Osteoblast (primary cell): ENCODE results near the gene HYOU1. TPM values are rescaled to one million over a fixed set of nuclear protein-coding genes. Genes with fewer than 3 reads are reported as not detected.

Experiments used
- DNase-seq: peaks from one replicate; pipeline ENCODE4 v3.0.0; 2011; ENCODE audit warnings: low spot score, mixed read lengths; ENCODE audit not compliant: insufficient read length; ENCODE audit errors: missing footprints
- H2AFZ ChIP-seq: 2 replicates; pipeline ENCODE4 v1.6.0; 2011; ENCODE audit warnings: mild to moderate bottlenecking, low read length
- H3K27ac ChIP-seq: 2 replicates; pipeline ENCODE4 v1.5.1; 2011; ENCODE audit warnings: mild to moderate bottlenecking, low read depth, low read length, moderate library complexity
- H3K27me3 ChIP-seq: 2 replicates; pipeline ENCODE4 v1.6.0; 2012; ENCODE audit warnings: mild to moderate bottlenecking, control low read depth, inconsistent platforms, low read length, moderate library complexity; ENCODE audit not compliant: insufficient read depth
- H3K36me3 ChIP-seq: 2 replicates; pipeline ENCODE4 v1.5.1; 2011; ENCODE audit warnings: mild to moderate bottlenecking, low read length, control low read depth, moderate library complexity; ENCODE audit not compliant: insufficient read depth
- H3K4me1 ChIP-seq: 2 replicates; pipeline ENCODE4 v1.5.1; 2011; ENCODE audit warnings: mild to moderate bottlenecking, low read length, control low read depth, moderate library complexity; ENCODE audit not compliant: insufficient read depth
- H3K4me2 ChIP-seq: 2 replicates; pipeline ENCODE4 v1.6.0; 2011; ENCODE audit warnings: mild to moderate bottlenecking, low read length; ENCODE audit not compliant: insufficient read depth
- H3K4me3 ChIP-seq: fragments of 200-600 bp; sonication (generic); 3 replicates; pipeline ENCODE4 v1.5.1; 2012; ENCODE audit warnings: mild to moderate bottlenecking, low read length, inconsistent platforms; ENCODE audit not compliant: insufficient read depth
- H3K79me2 ChIP-seq: 2 replicates; pipeline ENCODE4 v1.6.0; 2012; ENCODE audit warnings: mild to moderate bottlenecking, low read length, control low read depth, inconsistent platforms; ENCODE audit not compliant: insufficient read depth
- H3K9me3 ChIP-seq: 2 replicates; pipeline ENCODE4 v1.5.1; 2011; ENCODE audit warnings: low read depth, low read length, control low read depth
- H4K20me1 ChIP-seq: 2 replicates; pipeline ENCODE4 v1.6.0; 2012; ENCODE audit warnings: mild to moderate bottlenecking, low read length, control low read depth; ENCODE audit not compliant: insufficient read depth
- CTCF ChIP-seq: IDR thresholded peaks from 2 replicates; pipeline ENCODE4 v1.5.1; 2011; ENCODE audit warnings: mild to moderate bottlenecking, low read depth, low read length, moderate library complexity; ENCODE audit errors: extremely low read depth
- total RNA-seq: library from RNA; depleted of rRNA; stranded (reverse); fragments of >200 nt; gene quantifications from 2 replicates; pipeline ENCODE4 v1.2.3, GENCODE V29; 2012

Gene HYOU1
- total RNA-seq, 1 donor = 117 TPM

DNA sequence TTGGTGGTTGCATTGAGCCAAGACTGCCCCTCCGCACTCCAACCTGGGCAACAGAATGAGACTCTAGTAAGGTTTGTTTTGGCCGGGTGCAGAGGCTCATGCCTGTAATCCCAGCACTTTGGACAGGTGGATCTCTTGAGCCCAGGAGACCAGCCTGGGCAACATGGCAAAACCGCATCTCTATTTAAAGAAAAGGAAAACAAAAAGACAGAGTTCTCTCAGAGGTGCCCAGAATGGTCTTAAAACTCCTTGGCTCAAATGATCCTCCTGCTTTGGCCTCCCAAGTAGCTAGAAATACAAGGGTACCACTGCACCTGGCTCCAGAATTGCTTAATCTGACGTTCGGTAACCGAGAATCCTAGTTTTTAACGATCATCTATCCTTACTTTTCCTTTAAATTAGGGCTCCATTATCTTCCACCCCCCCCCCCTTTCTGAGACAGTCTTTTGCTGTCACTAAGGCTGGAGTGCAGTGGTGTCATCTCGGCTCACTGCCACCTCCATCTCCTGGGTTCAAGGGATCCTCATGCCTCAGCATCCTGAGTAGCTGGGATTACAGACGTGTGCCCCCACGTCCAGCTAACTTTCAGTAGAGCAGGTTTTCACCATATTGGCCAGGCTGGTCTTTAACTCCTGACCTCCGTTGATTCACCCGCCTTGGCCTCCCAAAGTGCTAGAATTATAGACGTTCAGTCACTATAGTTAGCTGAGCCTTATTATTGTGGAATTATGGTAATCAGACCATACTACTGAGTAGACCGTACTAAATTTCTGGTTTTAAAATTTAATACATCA, 40.6 kb downstream of the HYOU1 start:
- peaks cover 47% of the 10 kb centered on the region for H3K36me3 ChIP-seq
- H3K27ac ChIP-seq = peak overlapping the region; percentile 43
- TF ChIP-seq CTCF = no peak
- peaks cover 13% of the 10 kb centered on the region for H4K20me1 ChIP-seq
- no peaks in the 10 kb centered on the region for H3K27me3 ChIP-seq
- no peak for DNase-seq
- no peaks in the 10 kb centered on the region for H3K9me3 ChIP-seq
- H3K4me3 ChIP-seq = peak overlapping the region; percentile 34
- H3K4me1 ChIP-seq = peaks cover 21% of the 10 kb centered on the region
- H3K4me2 ChIP-seq = peak overlapping the region; percentile 89
- H3K79me2 ChIP-seq = peaks cover 56% of the 10 kb centered on the region
- no peak overlapping the region for H2AFZ ChIP-seq

GRCh38 chr11:119015054-119015611, 41.9 kb downstream of the HYOU1 start:
- H3K27ac ChIP-seq = no peak overlapping the region

DNA sequence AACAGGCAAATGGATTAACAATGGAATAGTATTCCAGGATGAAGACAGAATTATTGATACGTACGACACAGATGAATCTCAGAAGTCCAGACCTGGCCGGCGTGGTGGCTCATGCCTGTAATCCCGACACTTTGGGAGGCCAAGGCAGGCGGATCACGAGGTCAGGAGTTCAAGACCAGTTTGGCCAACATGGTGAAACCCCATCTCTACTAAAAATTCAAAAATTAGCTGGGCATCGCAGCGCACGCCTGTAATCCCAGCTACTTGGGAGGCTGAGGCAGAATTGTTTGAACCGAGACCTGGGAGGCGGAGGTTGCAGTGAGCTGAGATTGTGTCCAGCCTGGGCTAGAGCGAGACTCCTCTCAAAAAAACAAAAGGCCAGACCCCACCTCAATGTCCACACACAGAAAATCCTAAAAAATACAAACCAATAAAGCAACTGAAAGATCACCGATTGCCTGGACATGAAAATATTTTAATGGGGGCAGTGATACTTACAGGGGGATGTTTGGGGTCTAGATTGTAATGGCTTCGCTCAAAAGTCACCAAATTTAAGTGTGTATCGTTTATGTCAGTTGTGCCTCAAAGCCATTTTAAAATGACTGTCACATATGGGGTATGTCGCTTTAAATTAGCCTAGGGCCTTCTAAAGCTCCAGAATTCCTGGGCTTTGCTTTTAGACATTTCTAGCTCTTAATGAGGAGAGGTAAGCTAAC, 42.6 kb downstream of the HYOU1 start:
- Histone ChIP-seq H3K27me3 (no peaks in the 10 kb centered on the region), H3K27ac (no peak overlapping the region), H3K79me2 (peaks cover 36% of the 10 kb centered on the region), H3K4me3 (no peak overlapping the region), H3K4me1 (peaks cover 13% of the 10 kb centered on the region), H3K9me3 (no peaks in the 10 kb centered on the region), H3K4me2 (no peak overlapping the region), H2AFZ (no peak overlapping the region), H3K36me3 (peaks cover 48% of the 10 kb centered on the region), H4K20me1 (peaks cover 3% of the 10 kb centered on the region)
- DNase-seq = peak; percentile 51
- TF ChIP-seq CTCF = no peak

More at GRCh38 chr11:119015054-119015611, 41.9 kb downstream of the HYOU1 start:
- H3K4me3 ChIP-seq = no peak overlapping the region
- peaks cover 9% of the 10 kb centered on the region for H4K20me1 ChIP-seq
- H3K9me3 ChIP-seq = no peaks in the 10 kb centered on the region
- peak; percentile 49 for DNase-seq
- TF ChIP-seq CTCF = peak; percentile 20
- H3K79me2 ChIP-seq = peaks cover 43% of the 10 kb centered on the region
- H3K4me2 ChIP-seq = no peak overlapping the region
- peaks cover 18% of the 10 kb centered on the region for H3K4me1 ChIP-seq
- H2AFZ ChIP-seq = no peak overlapping the region
- peaks cover 46% of the 10 kb centered on the region for H3K36me3 ChIP-seq
- H3K27me3 ChIP-seq = no peaks in the 10 kb centered on the region
